ENCODE results near the gene PPP2R1A.

- no peak for TF ChIP-seq CTCF (IDR thresholded peaks at IDR 0.05)
- no peak for TF ChIP-seq POLR2A (IDR thresholded peaks at IDR 0.05)
Observed at GRCh38 chr19:52212572-52213255, 22.9 kb downstream of the PPP2R1A start.
